ENCODE results near the gene ITK. TPM values are rescaled to one million over a fixed set of nuclear protein-coding genes. Genes with fewer than 3 reads are reported as not detected.

The ITK gene
- 0.10 TPM for polyA plus RNA-seq (2013, experiment 1 of 2; ENCODE audit: insufficient read length)
- not detected for polyA plus RNA-seq (2013, experiment 2 of 2; ENCODE audit: insufficient read length)

DNA sequence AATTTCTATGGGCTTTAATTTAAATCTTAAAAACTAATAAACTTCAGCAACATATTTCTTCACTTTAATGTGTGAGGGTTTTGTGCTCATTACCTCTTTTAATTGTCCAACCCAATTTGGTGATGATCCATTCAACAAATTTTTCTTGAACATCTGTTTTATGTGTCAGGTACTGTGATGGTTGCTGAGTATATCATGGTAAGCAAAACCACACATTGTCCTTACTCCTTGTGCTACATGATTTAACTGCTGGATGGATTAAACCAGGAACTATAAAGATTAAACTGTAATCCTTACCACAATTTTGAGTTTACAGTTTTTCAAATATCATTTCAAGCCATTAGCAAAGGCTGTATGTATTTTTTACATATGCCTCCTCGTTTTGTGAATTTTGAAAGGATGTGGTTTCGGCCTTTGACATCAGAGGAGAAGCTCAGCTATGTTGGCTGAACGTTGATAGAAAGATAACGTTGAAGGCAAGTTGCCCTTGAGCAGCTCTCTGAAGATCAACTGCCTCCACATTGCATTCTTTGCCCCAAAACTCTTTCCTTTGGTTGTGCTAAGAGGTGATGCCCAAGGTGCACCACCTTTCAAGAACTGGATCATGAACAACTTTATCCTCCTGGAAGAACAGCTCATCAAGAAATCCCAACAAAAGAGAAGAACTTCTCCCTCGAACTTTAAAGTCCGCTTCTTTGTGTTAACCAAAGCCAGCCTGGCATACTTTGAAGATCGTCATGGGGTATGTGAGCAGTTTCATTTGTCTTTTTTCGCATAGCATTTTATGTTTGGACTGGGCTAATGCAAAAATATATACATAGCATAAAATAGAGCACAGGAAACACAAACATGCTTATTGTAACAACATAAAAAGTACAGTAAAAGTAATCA, at the start of gene ITK:
Gene ITK, plus strand, starts transcription at position 467 of the 891 bp plus-strand sequence. Its CDS starts 138 bp downstream, at position 605.
- DNase-seq = no peak

DNA sequence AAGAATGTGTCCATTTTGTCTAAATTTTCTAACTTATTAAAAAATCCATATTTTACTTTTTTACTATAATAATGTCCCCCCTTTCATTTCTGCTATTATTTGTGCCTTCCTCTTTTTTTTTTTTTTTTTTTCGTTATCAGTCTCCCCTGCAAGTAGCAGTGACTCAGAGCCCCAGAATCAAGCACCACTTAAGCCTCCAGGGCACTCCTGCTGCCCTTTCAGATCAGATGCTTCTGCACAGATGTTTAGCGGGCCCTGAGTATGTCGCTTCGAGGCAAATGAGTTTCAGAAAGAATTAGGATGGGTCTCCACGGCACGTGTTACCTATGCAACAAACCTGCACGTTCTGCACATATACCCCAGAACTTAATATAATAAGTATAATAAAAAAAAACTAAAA, 49.7 kb upstream of the ITK start:
- DNase-seq = no peak

DNA sequence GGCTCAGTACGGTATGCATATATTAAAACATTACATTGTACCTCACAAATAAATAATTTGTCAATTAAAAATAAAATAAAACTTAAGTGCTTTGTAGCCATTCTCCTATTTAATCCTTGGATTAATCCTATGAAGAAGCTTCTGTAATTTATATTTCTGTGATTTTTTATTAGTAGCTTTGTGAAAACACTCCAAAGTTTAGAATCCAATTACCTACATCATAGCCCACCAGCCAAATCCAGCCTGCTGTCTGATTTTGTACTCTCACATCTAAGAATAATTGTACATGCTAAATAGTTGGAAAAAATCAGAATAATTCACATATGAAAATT, 48.4 kb upstream of the ITK start:
- DNase-seq = no peak

DNA sequence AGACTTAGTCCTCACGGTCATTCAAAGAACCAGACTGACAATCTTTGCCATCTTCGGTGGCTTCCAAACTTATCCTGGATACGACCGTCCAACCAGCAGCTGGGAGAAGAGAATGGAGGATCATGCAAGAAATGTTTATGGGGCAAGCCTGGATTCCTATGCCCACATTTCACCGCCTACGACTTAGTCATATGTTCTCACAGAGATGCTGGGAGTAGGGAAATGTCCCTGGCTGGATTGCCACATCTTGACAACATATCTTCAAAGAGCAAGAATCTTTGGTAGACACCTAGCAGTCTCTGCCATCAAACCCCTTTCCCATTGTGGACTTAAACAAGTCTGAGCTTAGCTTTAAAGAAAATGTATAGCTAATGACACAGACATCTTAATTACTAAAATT, 42.9 kb upstream of the ITK start:
- DNase-seq = no peak

DNA sequence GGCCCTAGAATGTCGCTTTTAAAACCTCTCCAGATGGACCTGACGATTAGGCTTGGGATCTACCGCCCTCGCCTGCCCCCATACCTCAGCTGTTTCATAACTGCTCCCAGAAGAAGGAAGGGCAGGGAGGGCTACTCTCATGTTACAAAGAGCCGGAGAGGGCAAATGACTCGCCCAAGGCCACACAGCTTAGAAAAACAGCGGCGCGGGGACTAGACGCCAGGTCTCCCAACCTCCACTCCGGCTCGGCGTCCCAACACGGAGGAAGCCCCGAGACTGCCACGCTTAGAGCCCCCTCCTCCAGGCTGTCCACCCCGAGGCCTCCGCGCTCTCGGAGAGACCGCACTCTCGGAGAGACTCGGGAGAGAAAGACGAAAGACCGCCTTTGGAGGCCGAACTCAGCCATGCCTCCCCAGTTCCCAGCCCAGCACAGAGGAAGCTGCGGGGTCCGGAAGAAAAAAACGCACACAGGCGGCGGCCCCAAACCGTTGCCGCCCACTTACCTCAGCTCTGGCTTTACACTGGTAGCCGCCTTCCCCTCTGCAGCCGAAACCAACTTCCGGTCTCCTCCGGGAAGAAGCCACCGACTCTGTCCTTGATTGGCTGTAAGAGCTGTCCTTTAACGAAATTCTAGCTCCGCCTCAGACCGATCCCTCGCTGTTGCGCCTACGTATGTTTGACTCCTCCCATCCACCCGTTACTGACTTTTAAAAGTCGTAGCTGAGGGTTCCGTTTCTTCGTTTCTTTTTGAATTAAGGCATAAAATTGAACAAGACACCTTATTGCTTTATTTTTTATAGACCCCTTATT, 38.1 kb upstream of the ITK start, which contains the start of gene MED7:
Gene MED7, minus strand, starts transcription at position 549 of the 810 bp plus-strand sequence. CDS start 3,434 bp downstream, outside the sequence.
- peak; percentile 100 for DNase-seq

DNA sequence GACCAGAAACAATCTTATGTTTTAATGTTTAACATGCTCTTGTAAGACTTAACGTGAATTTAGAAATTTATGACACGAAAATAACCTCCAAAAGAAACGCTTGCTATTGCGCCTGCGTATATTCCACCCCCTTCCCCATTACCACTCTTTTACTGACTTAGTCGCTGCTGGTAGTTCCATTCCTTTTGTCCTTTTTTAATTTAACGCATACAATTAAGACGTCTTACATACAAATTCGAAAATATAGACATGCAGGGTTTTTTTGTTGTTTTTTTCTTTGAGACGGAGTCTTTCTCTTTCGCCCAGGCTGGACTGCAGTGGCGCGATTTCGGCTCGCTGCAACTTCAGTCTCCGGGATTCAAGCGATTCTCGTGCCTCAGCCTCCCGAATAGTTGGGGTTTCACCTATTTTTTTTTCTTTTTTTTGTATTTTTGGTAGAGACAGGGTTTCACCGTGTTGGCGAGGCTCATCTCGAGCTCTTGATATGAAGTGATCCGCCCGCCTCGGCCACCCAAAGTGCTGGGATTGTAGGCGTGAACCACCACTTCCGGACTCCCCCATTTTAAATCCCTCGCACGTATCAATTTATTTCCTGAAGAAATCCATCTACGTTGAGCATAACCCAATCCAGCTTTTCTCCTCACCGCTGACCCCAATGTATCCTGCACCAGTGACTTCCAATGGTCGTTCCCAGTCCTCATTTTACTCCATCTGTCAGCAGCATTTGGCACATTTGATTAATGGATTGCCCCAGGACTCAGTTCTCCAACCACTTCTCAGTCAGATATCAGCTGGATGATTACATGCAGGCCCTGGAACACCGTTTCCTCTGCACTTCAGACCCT, 37.3 kb upstream of the ITK start:
- peak; percentile 36 for DNase-seq

DNA sequence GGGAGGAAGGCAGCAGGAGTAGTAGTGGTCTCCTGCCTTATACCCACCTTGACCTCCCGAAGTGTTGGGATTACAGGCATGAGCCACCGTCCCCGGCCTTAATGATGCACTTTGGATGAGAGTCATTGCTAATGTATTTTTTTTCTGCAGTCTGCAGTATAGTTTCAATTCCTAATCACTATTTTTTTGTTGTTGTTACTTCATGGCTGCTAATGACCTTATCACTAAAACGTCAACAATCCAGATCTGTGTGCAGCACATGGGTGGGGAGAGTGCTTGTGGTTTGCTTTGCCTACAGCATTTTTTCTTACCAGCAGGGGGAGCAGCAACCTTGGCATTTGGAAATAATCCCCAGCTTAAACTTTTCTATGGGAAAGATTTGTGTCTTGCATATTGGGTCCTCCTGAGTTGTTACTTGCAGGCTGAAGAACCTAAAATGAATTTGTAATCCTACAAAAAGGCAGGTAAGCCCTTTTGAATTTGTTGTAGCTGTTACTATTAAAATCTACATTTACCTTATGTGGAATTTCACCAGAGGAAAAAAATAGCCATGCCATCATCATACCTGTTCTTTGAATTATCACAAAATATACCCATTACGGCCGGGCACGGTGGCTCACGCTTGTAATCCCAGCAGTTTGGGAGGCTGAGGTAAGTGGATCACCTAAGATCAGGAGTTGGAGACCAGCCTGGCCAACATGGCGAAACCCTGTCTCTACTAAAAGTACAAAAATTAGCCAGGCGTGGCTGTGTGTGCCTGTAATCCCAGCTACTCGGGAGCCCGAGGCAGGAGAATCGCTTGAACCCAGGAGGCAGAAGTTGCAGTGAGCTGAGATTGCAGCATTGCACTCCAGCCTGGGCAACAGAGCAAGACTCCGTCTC, 31.7 kb upstream of the ITK start:
- peak; percentile 67 for DNase-seq

DNA sequence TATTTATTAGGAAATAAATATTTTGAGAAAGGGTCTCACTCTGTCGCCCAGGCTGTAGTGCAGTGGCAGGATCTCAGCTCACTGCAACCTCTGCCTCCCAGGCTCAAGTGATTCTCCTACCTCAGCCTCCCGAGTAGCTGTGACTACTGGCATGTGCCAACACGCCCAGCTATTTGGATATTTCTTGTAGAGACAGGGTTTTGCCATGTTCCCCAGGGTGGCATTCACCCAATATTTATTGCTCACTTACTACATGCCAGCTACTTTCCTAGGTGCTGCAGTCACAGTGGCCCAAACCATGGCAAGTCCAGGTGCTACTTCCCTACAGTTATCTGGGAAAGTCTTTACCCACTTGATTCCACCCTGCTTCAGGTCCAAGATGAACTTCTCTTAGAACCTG, 29.6 kb upstream of the ITK start:
- DNase-seq = no peak

DNA sequence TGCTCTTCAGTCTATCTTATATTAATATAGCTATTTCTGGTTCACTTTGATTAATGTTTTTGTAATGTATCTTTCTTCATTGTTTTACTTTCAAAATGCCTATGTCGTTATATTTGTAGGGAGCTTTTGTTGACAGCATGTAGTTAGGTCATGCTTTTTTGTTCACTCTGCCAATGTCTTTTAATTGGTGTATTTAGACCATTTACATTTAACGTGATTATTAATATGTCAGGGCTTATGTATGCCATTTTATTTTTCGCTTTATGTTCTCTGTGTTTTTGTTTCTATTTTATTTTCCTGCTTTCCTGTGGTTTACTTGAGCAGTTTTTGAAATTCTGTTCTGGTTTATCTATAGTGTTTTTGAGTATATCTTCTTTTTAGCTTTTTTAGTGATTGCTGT, 25.3 kb upstream of the ITK start:
- DNase-seq = no peak

DNA sequence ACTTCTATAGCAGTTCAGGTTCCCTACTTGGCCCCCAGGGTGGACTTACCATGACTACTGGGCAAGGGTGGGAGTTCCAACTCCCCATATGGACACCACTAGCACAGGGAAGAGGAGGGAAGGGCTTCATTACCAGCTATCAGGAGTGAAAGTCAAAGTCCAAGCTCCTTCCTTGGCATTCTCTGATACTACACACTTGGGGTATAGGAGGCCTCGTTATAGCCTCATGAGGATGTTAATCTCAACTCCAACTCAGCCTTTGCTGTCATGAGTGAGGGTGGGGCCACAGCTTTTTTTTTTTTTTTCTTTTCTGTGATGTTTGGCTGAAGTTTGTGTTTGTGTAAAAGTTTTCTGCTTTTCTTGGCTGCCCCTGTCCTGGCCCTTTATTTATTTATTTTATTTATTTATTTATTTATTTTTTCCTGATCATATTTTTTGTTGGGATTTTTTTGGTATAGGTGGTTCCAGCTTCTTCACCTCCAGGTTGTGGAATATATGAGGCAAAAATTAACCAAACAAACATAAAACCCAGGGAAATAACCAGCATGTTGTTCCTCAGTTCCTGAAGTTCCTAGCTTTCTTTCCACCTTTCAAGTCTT, 23.2 kb upstream of the ITK start:
- no peak for DNase-seq

DNA sequence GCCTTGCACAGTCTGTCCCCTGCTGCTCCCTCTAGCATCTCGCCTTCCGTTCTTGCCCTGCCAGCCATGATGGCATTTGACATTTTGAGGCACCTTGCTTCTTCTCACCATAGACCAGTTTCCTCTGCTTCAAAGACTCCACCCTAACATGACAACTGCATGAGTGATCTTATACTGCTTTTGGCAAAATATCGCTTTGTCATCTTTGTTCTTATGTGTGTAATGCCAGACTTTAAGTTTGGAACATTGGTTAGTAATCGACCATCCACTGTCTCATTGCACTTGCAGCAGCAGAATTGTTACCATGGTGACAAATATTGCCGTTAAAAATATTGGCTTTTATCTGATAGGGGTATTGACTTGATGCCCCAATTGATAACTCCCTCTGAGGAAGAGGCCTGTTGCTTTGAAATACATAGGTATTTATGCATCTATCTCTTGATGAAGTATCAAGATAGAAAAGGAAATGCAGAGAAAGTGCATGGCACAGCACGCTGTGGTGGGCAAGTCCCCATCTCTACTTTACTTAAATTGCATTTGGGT, 21.4 kb upstream of the ITK start:
- no peak for DNase-seq

DNA sequence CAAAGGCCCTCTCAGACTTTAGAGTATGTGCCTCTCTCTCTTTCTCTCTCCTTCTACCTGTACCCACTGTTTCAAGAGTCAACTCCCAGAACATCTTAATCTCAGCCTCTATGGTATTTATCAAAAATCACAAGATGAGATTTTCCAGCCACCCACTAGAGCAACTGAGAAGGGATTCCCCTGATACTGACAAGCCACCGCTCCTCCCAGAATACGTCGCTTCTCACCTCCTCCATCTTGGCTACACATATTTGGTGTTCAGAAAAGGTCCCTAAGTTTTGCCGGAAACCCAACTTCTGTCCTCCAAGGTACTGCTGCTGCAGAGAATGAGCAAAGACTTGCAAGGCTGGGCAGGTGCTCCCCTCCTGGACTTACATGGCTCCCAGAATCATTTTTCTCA, 20.6 kb upstream of the ITK start:
- no peak for DNase-seq

DNA sequence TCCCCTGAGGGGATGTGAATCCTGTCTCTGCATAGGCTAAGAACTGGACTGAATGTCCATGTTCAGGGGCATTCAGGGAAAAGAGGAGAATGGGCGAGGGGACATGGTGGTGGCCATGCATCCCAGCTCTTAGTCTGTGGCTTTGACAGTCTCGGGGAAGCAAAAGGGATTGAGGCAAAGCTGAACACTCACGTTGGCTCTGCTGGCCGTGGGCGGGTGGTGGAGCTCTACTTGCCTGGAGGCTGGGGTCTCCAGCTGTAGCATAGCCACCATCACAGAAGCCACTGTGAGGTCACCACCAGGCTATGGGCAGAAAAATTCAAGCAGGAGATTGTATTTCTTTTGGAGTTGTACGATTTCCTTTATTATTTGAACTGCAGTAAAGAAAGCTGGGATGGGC, 18.6 kb upstream of the ITK start:
- DNase-seq = no peak

DNA sequence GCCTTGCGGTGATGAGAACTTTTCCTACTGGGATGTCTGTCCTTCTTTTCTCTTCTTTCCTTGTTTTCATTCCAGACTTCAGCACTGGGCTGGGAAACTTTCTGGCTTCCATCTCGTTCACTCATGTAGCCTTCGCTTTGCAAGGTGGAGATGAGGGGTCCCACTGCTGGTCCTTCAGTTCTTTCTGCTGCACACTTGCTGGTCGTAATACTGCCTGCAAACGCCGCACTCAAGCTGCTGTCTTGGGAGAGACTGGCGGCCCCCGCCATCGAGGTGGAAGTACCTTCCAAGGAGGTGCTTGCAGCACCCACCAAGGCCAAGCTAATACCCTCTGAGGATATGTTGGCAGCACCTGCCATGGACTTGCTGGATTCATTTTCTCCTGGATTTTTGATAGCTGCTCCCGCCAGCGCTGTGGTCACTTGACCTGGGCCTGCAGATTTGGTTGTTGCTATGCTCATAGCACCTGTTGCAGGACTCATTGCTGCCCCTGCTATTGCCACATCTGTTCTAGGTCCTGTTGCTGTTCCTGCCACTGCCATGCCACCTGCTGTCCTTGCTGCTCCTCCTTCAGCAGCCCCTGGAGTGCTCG, 17.6 kb upstream of the ITK start:
- DNase-seq = no peak

DNA sequence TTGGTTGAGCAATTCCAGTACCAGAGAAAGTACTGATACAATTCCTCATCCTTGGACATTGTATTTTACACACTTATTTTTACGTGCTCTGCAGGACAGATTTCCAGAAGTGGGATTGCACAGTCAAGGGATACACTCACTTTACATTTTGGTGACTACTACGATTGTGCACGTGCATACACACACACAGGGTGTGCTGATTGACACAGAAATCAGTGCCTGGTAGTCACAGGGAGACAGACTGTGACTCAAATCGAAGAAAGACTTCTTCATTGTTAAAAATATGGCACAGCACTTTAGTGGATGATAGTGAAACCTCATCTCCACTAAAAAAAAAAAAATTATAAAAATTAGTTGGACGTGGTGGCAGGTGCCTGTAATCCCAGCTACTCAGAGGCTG, 16.1 kb upstream of the ITK start:
- no peak for DNase-seq

DNA sequence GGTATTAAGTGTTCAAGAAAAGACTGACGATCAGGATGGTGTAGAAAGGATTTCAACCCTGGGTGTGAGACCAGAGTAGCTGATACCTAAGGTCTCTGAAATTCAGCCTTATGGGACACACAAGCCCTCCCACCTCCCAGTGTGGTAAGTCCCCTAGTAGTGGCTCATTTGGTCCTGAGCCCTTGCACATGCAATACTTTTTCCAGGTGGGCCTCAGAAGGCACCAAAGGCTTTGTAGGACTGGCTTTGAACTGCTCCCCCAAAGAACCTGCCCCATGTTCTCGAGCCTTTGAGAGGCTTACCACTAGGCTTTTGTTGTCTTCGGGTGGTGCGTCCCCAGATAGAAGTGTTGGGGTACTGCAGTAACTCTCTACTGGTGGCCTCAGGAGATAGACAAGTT, 15.4 kb upstream of the ITK start:
- DNase-seq = no peak

DNA sequence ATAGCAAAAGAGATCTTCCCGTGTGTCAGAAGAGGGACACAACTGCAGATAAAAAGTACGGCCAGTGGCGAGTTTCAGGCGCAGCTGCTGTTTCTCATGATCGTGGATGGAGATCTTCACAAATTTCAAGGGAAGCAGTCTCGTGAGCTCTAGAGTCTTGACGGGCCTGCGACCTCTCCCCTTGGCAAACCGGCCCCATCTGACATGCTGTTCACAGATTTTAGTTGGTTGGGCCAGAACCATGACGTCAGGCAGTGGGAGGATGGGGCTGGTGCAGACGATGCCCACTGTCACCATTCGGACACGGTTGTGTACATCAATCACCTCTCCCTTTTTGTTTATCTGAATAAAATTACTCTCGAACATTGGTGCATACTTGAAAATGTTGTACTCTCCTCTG, 15.0 kb upstream of the ITK start:
- DNase-seq = no peak

DNA sequence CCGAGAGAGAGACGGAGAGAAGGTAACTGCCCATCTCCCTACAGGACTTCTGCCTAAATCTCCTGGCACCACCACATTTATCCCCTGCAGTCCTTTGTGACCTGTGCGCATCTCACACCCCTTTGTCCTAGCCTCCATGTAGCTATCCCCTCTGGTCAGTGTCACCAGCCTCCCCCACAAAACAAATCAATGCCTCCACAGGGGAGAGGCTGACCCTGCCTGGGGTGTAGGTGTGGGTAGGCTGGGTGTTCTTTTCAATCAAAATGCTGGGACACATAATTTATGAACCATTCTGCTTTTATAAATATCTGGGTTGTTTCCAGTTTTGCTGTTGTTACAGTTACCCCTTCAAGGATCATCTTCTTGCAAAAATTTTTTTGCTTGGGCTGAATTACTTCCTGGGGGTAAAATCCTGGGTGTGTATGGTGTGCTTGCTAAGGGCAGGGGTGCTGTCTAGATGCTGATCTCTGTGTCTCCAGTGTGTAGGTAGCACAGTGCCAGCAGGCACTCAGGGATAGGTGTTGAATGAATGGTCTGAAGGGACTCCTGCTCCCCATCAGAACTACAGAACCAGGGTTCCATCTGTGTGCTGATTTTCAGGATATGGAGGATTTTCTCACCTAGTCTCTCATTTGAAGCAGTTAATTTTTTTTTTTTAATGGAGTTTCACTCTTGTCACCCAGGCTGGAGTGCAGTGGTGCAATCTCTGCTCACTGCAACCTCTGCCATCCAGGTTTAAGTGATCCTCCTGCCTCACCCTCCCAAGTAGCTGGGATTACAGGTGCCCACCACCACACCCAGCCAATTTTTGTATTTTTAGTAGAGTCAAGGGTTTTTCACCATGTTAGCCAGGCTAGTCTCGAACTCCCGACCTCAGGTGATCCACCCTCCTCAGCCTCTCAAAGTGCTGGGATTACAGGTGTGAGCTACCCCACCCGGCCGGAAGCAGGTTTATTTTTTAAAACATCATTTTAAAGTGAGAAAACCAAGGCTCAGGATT, 14.1 kb upstream of the ITK start, which contains the start of gene GARIN3:
Gene GARIN3, minus strand, starts transcription at position 51 of the 1,000 bp plus-strand sequence. CDS start 96 bp downstream, outside the sequence.
- DNase-seq = no peak

DNA sequence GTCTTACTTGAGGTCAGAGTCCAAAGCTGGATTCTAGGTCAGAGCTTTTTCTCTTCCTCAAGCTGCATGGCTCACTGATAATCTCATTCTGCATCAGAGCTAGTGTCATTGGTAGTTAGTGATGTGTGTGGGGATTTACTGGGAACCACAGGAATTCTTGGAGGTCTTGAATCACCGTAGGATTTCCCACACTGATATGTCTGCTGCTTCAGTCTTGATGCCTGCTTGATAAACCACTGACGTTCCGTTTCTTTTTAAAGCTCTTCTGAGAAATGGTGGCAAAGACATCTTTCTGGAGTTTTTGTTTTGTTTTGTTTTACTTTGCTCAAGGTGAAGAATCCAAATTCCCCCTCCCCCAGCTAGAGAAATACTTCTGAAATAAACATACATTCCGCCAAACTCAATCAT, 13.4 kb upstream of the ITK start:
- peak; percentile 84 for DNase-seq
